Stimulated activated CD4-positive, alpha-beta T cell treated with anti-CD3 and anti-CD28 coated beads, Interleukin-1b, Interleukin-23, amount 100 ng/mL, for 48 hours (primary cell): ENCODE results near the gene TLR4.

Experiments used
- DNase-seq: peaks from one replicate; pipeline ENCODE4 v3.0.0-alpha.2; 2020

TLR4 gene

DNA sequence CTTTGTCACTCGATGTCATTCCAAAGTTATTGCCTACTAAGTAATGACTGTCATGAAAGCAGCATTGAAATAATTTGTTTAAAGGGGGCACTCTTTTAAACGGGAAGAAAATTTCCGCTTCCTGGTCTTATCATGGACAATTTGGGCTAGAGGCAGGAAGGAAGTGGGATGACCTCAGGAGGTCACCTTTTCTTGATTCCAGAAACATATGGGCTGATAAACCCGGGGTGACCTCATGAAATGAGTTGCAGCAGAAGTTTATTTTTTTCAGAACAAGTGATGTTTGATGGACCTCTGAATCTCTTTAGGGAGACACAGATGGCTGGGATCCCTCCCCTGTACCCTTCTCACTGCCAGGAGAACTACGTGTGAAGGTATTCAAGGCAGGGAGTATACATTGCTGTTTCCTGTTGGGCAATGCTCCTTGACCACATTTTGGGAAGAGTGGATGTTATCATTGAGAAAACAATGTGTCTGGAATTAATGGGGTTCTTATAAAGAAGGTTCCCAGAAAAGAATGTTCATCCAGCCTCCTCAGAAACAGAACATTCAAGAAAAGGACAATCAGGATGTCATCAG, 11.3 kb downstream of the TLR4 start:
- no peak for DNase-seq

DNA sequence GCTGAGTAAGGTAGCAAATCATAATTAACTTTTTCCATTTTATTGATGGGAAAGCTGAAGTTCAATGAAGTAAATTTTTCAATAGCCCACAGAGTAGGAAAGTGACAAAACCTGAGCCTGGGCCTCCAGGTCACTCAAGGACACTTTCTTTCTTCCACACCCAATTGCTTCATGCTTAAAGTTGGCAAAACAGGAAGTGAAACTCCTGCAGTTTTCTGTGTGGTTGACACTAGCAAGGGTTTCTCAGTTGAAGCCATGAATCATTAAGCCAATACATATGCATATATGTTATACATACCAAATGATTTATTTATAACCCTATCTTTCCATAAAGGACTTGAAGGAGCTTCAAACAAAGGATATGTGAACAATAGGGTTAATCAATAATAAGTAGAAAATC, 13.9 kb downstream of the TLR4 start:
- DNase-seq = no peak

- DNase-seq = no peak
Observed at GRCh38 chr9:117718701-117719100, 14.5 kb downstream of the TLR4 start.

- DNase-seq = no peak
Observed at GRCh38 chr9:117719161-117719920, 15.1 kb downstream of the TLR4 start.

GRCh38 chr9:117720066-117720465, 15.9 kb downstream of the TLR4 start:
- DNase-seq = no peak

GRCh38 chr9:117720555-117720954, 16.4 kb downstream of the TLR4 start:
- no peak for DNase-seq

GRCh38 chr9:117720987-117721386, 16.8 kb downstream of the TLR4 start:
- no peak for DNase-seq

- no peak for DNase-seq
Observed at GRCh38 chr9:117722108-117722761, 18.0 kb downstream of the TLR4 start.

DNA sequence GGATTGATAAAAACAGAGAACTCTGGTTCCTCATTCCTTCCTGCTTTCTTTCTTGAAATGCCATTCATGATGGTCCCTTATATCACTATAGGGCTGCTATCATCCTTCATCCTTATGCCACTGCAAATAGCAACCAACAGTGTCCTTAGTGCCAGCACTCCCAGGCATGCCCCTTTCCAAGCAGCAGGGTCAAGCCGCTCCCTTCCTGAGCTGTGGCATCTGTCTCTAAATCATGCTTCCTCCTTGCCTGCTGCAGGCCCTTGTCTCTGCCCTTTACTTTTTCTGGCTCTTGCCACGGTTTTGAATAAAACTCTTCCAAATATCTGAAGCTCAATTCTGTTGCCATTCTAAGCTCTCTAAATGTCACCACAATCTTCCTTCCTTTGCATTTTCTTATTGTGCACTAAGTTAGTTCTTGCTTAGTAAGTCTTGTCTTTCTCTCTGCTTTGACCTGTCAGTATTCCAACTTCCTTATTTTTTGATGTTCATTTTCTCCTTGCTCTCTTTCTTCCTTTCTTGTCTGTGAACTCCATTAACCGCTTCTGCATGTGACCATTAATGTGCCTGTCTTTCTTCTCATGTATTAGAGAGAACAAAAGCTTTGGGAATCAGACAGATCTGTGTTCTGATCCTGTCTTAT, 19.9 kb downstream of the TLR4 start:
- DNase-seq = no peak

DNA sequence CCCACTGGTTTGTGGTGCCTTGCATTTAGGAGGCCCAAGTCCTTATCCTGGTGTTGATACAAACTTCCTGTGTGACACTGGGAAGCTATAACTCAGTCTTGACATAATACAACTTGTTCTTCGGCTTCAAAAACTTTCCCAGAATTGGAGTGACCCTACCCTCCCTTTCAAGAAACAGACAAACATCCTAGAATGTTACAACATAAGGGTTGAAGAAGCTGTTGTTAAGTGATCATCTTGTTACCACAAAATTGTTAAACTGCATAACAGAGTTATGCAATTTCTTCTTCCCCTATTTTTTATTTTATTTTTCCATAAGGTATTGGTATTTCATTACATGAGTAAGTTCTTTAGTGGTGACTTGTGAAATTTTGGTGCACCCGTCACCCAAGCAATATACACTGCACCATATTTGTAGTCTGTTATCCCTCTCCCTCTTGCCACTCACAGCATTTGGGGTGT, 21.3 kb downstream of the TLR4 start:
- DNase-seq = no peak

GRCh38 chr9:117729375-117729774, 25.2 kb downstream of the TLR4 start:
- DNase-seq = no peak

DNA sequence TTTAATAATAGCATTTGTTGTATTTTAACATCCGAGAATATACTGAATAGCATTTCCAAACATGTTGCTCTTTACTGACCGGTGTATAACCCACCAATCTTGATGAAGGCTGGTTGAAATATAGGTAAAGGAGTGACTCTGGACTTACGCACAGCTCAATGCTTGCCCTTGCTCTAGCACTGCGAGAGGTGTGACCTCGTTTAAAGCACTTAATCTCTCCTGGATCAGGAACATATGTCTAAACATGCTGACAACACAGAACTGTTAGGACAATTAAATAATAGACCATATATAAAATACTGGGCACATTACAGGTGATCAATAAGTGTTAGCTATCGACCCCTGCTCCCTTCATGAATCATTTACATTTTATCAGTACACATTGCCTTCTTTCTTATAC, 28.3 kb downstream of the TLR4 start:
- DNase-seq = no peak

GRCh38 chr9:117733465-117733864, 29.3 kb downstream of the TLR4 start:
- DNase-seq = no peak

DNA sequence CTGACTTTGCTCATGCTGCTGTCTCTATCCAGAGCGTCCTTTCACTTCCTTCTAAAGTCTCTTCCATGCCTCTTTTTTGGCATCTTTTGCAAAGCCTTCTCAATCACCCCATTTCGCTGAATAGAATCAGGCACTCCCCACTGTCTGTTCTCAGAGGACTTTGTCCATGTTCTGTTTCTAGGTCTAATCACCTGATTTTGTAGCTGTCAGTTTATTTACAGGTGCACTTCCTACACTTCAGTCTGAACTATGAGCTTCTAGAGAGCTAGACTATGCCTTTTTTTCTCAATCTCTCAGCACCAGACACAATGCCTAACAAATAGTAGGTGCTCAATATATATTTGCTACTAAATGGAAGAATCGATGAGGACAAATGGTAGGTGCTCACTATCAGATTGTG, 29.9 kb downstream of the TLR4 start:
- no peak for DNase-seq

DNA sequence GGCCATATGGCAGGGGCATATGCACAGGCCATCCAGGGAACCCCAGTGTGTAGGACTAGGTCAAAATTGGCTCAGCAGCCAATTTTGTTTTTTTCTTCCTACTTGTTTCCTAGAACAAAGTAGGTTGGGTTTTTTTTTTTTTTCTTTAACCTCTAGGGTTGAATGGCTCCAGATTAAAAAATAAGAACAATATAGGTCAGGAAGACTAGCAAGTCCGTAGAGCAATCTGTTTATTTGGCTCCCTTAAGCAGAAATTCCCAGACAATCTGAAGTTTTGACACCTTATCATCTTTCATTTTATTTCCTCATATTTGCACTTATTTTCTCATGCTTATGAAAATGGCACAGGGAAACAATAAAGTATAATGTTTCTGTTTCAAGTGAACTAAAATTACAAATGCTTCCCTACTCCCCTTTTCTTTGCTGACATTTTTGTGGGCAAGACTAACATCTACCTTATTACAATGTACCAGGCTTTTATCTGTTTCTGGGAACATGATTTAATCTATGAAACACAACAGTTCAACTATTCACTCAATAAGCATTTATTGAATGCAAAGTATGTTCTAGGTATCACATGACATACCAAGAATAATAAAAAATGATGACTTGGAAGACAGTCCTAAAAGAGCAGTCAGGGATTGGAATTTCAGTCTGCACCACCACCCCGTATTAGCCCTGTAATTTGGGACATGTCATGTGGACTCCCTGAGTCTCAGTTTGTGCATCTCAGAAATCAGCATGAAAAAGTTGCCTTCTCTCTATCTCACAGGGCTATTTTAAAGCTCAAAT, 30.5 kb downstream of the TLR4 start:
- no peak for DNase-seq

DNA sequence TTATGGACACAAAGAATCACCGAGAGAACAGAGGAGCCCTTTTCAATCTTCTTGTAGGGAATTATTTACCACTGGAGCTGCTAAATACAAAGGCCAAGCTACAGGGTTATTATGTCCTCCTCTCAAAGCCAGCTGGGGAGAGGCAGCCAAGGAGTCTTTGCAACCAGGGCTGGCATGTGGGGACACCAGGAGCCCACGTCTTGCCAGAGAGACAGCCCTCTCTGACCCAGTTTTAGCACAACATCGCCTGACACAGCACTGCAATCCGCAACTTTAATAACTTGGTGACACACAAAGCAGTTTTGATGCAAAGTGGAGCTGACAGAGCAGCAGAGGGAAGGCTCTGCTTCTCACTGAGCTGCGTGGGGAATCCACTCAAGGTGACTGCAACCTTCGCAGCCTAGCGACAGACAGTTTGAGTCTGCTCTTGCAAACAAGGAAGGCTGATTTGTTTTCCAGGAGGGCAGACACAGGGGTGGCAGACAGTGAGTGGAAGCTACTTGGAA, 33.6 kb downstream of the TLR4 start:
- DNase-seq = no peak

DNA sequence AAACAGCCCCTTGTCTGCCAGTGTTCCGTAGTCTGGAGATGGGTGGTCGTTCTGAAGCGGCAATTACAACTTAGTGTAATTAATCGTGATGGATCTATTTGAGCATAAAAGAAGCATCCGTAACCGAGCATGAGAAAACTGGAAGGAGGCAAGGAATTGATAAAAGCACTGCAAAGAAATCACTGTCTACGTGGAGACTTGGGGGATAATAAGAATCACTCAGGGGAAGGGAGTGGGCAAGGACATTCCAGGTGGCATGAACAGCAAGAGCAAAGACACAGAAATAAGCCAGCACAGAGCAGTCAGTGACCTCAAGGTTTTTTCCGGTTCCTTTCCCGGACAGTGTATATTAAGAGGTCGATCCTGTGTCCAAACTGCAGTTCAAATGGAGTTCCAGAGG, 35.0 kb downstream of the TLR4 start:
- DNase-seq = no peak

- no peak for DNase-seq
Observed at GRCh38 chr9:117739624-117740347, 35.6 kb downstream of the TLR4 start.

GRCh38 chr9:117742131-117742530, 37.9 kb downstream of the TLR4 start:
- no peak for DNase-seq

DNA sequence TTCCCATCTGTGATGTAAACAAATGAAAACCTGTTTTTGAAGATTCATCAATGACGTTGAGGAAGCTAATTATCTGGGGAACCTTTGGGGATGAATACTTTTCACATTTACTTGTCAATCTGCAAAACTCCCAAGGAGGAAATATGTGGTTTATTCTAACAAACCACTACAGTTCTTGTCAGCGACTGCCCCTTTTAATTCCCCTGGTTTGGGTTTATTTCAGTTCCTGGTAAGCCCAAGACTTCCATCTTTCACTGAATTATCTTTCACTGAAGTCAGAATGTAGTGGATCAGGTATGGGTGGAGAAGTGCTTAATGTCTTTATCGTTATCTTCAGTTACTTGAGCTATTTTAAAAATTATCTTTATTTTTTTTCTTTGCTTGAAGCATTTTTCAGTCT, 40.2 kb downstream of the TLR4 start:
- DNase-seq = no peak

- DNase-seq = no peak
Observed at GRCh38 chr9:117744856-117745389, 40.7 kb downstream of the TLR4 start.

- no peak for DNase-seq
Observed at GRCh38 chr9:117745598-117745997, 41.4 kb downstream of the TLR4 start.
